H1 (cell line): ENCODE results near the gene ST6GALNAC3. TPM values are rescaled to one million over a fixed set of nuclear protein-coding genes. Genes with fewer than 3 reads are reported as not detected.

Source experiments
- ASH2L ChIP-seq: fragments of 200-600, 300-600 bp; sonication (generic); IDR thresholded peaks from one replicate; pipeline ENCODE4 v1.7.1; 2017; ENCODE audit warnings: low read length
- ATF3 ChIP-seq: IDR thresholded peaks from 2 replicates; pipeline ENCODE4 v1.6.1; 2011; ENCODE audit warnings: low read depth, mild to moderate bottlenecking, low read length; ENCODE audit not compliant: insufficient read depth
- CHD7 ChIP-seq: fragments of 300-600 bp; sonication (generic); IDR thresholded peaks from 2 replicates; pipeline ENCODE4 v1.7.1; 2012; ENCODE audit warnings: low read length, moderate library complexity, mild to moderate bottlenecking, inconsistent platforms; ENCODE audit not compliant: insufficient replicate concordance
- HDAC2 ChIP-seq, 2 experiments: fragments of 300-600 bp in 1 of 2; sonication (generic) in 1 of 2; IDR thresholded peaks; 2 replicates each; pipeline ENCODE4 v1.6.1; 2011 to 2012; ENCODE audit warnings: low read depth in 2 of 2, low read length in 2 of 2, mild to moderate bottlenecking in 2 of 2, moderate library complexity in 2 of 2, borderline replicate concordance in 1 of 2, inconsistent platforms in 1 of 2
- RBBP5 ChIP-seq: IDR thresholded peaks from 2 replicates; pipeline ENCODE4 v1.7.1; 2012; ENCODE audit warnings: low read depth, mild to moderate bottlenecking, inconsistent platforms, low read length, moderate library complexity, borderline replicate concordance
- SUZ12 ChIP-seq: fragments of 200-600 bp; sonication (generic); IDR thresholded peaks from 2 replicates; pipeline ENCODE4 v1.6.1; 2012; ENCODE audit warnings: mild to moderate bottlenecking, inconsistent platforms, low read length, moderate library complexity, mixed read lengths
- YY1 ChIP-seq: IDR thresholded peaks from 2 replicates; pipeline ENCODE4 v1.6.1; 2011; ENCODE audit warnings: low read depth, mild to moderate bottlenecking, low read length
- polyA plus RNA-seq, 7 experiments: library from polyadenylated mRNA; depleted of rRNA in 3 of 7; stranded (reverse) in 5 of 7; unstranded in 2 of 7; fragments of >200 nt in 5 of 7; fragments of 200-250 nt in 2 of 7; gene quantifications; 1 replicate in 5 of 7; 2 replicates in 1 of 7; 4 replicates in 1 of 7; pipeline versions ENCODE4 v1.2.1 to v1.2.3, GENCODE V29; 2011 to 2013; ENCODE audit warnings: missing spikeins in 2 of 7, mixed read lengths in 2 of 7
- total RNA-seq: library from RNA; stranded (reverse); fragmentation: NEBNext Ultra II Directional; extraction: Animal tissue kit (Norgen Biotek cat#: 25700); gene quantifications from 2 replicates; pipeline ENCODE4 v1.2.1, GENCODE V29; 2021

The ST6GALNAC3 gene
- total and polyA plus RNA-seq, 2 of the 8 experiments (the other 6 are each of a cell fraction or from before 2014, with no cell fraction given) = 4.9 to 19.0 TPM

GRCh38 chr1:76105372-76105771 lies 30.8 kb downstream of the ST6GALNAC3 start (continued):
- TF ChIP-seq CHD7 = no peak
- TF ChIP-seq HDAC2 (IDR thresholded peaks at IDR 0.05; ENCODE audit: borderline replicate concordance in 1 of 2, low read depth in 2 of 2, low read length in 2 of 2) = no peak
- TF ChIP-seq SUZ12 = no peak
- TF ChIP-seq ASH2L = no peak
- TF ChIP-seq RBBP5 = no peak
- TF ChIP-seq YY1 = no peak
- no peak for TF ChIP-seq ATF3
- TF ChIP-seq, all 59 proteins: peak for 0
